ENCODE measurements around the gene PARD3B. TPM values are rescaled to one million over a fixed set of nuclear protein-coding genes. Genes with fewer than 3 reads are reported as not detected.

PARD3B gene
- total and polyA plus RNA-seq, 2 experiments from 2014 or later, result 3.5 to 4.4 TPM

- H3K4me2 ChIP-seq, result no peak overlapping the region
- H3K27ac ChIP-seq (ENCODE audit: low read depth), result no peak overlapping the region
- H3K4me1 ChIP-seq (ENCODE audit: insufficient read depth), result no peaks in the 10 kb centered on the region
- H3K27ac Mint-ChIP-seq, result 0 out of 2 replicates have a peak overlapping the region, but pooled peaks have one; percentile 24
- no peaks in the 10 kb centered on the region for H3K36me3 Mint-ChIP-seq (ENCODE audit: low read depth)
- H3K27me3 Mint-ChIP-seq (ENCODE audit: insufficient read depth, low read depth, poor library complexity), result no peaks in the 10 kb centered on the region
- no peaks in the 10 kb centered on the region for H3K79me2 ChIP-seq (replicated peaks; ENCODE audit: insufficient read depth)
- H3K4me1 Mint-ChIP-seq, result peaks cover 6% of the 10 kb centered on the region; the same call in 2 of the 3 replicates
- H4K20me1 ChIP-seq (replicated peaks; ENCODE audit: insufficient read depth), result no peaks in the 10 kb centered on the region
- no peaks in the 10 kb centered on the region for H3K36me3 ChIP-seq (ENCODE audit: insufficient read depth)
- ATAC-seq (no peak), DNase-seq (ENCODE audit: low spot score) (no peak)
- H2AFZ ChIP-seq, result no peak overlapping the region
- no peaks in the 10 kb centered on the region for H3F3A ChIP-seq (replicated peaks; ENCODE audit: low read depth)
- TF ChIP-seq EZH2 (IDR thresholded peaks at IDR 0.05; ENCODE audit: low read depth, unreplicated experiment) (no peak), NANOG (IDR thresholded peaks at IDR 0.05; ENCODE audit: borderline replicate concordance) (no peak), ZNF114 (CRISPR knock-in tag; IDR thresholded peaks at IDR 0.05) (no peak), JUNB (IDR thresholded peaks at IDR 0.05; ENCODE audit: unreplicated experiment) (no peak), REST (IDR thresholded peaks at IDR 0.05; ENCODE audit: unreplicated experiment) (no peak), STAT1 (IDR thresholded peaks at IDR 0.05; ENCODE audit: unreplicated experiment) (no peak), CREB1 (CRISPR knock-in tag; IDR thresholded peaks at IDR 0.05; ENCODE audit: low read depth) (no peak), CTCF (conservative IDR thresholded peaks at IDR 0.05; ENCODE audit: low read depth in 2 of 2) (no peak)
- H3K27me3 ChIP-seq (ENCODE audit: insufficient read depth), result no peaks in the 10 kb centered on the region
- no peak overlapping the region for H3K4me3 Mint-ChIP-seq
- H3K4me3 ChIP-seq, result no peak overlapping the region
- no peaks in the 10 kb centered on the region for H3K9me2 ChIP-seq (ENCODE audit: insufficient read depth)
- H3K9me3 Mint-ChIP-seq, result no peaks in the 10 kb centered on the region
Observed at GRCh38 chr2:204967199-204967960, 422.1 kb downstream of the PARD3B start.

- H3K36me3 ChIP-seq (ENCODE audit: insufficient read depth), result no peaks in the 10 kb centered on the region
- no peaks in the 10 kb centered on the region for H3F3A ChIP-seq (replicated peaks; ENCODE audit: low read depth)
- no peak overlapping the region for H3K4me3 ChIP-seq
- no peaks in the 10 kb centered on the region for H3K27me3 ChIP-seq (ENCODE audit: insufficient read depth)
- no peak overlapping the region for H3K27ac ChIP-seq (ENCODE audit: low read depth)
- no peaks in the 10 kb centered on the region for H4K20me1 ChIP-seq (replicated peaks; ENCODE audit: insufficient read depth)
- no peaks in the 10 kb centered on the region for H3K79me2 ChIP-seq (replicated peaks; ENCODE audit: insufficient read depth)
- Mint-ChIP-seq H3K27me3 (ENCODE audit: insufficient read depth, low read depth, poor library complexity) (no peaks in the 10 kb centered on the region), H3K9me3 (no peaks in the 10 kb centered on the region), H3K36me3 (ENCODE audit: low read depth) (no peaks in the 10 kb centered on the region), H3K4me1 (peaks cover 15% of the 10 kb centered on the region), H3K4me3 (no peak overlapping the region), H3K27ac (no peak overlapping the region; the same call in 1 of the 2 replicates)
- H3K4me1 ChIP-seq (ENCODE audit: insufficient read depth), result 0 out of 2 replicates have a peak, but pooled peaks cover 6% of the 10 kb centered on the region
- H3K9me2 ChIP-seq (ENCODE audit: insufficient read depth), result no peaks in the 10 kb centered on the region
- no peak overlapping the region for H2AFZ ChIP-seq
- no peak for ATAC-seq
- DNase-seq (ENCODE audit: low spot score), result no peak
- H3K4me2 ChIP-seq, result no peak overlapping the region
- no peak for TF ChIP-seq ZNF114 (CRISPR knock-in tag; IDR thresholded peaks at IDR 0.05)
- no peak for TF ChIP-seq NANOG (IDR thresholded peaks at IDR 0.05; ENCODE audit: borderline replicate concordance)
- TF ChIP-seq POLR2AphosphoS5 (IDR thresholded peaks at IDR 0.05; ENCODE audit: low read depth), result no peak
- no peak for TF ChIP-seq EZH2phosphoT487 (IDR thresholded peaks at IDR 0.05; ENCODE audit: unreplicated experiment)
- TF ChIP-seq EZH2 (IDR thresholded peaks at IDR 0.05; ENCODE audit: low read depth, unreplicated experiment), result no peak
- no peak for TF ChIP-seq REST (IDR thresholded peaks at IDR 0.05; ENCODE audit: unreplicated experiment)
Observed at GRCh38 chr2:204971206-204971907, 426.1 kb downstream of the PARD3B start.
